GM12878 (cell line): ENCODE results near the gene TSPEAR.
A peak's percentile ranks its signal among the peaks of the same experiment; 100 is the strongest.
"Not testable (repeated sequence)": the region's sequence is repeated elsewhere in the genome, so short reads cannot be mapped to it uniquely, and the experiment has no call there.

ENCODE experiments used
- CEBPZ ChIP-seq: fragments of 150-350 bp; IDR thresholded peaks from 2 replicates; pipeline ENCODE4 v1.6.1; 2016; ENCODE audit warnings: low read depth, low read length
- CHD4 ChIP-seq: fragments of 200-600 bp; sonication (generic); IDR thresholded peaks from 2 replicates; pipeline ENCODE4 v1.6.1; 2016; ENCODE audit warnings: mild to moderate bottlenecking
- CTCF ChIP-seq, 3 experiments: IDR thresholded peaks in 2 of 3; conservative IDR thresholded peaks in 1 of 3; 2 replicates each; pipeline ENCODE4 v1.5.1; 2011; ENCODE audit warnings: low read depth in 3 of 3, low read length in 3 of 3, mild to moderate bottlenecking in 3 of 3, control low read depth in 2 of 3, moderate library complexity in 2 of 3, inconsistent platforms in 1 of 3, mixed read lengths in 1 of 3; ENCODE audit not compliant: control insufficient read depth in 2 of 3, insufficient read depth in 1 of 3; ENCODE audit errors: extremely low read depth in 1 of 3
- CUX1 ChIP-seq: IDR thresholded peaks from 2 replicates; pipeline ENCODE4 v1.6.1; 2012; ENCODE audit warnings: improper control_type of control experiment, low read depth, low read length; ENCODE audit not compliant: insufficient replicate concordance
- EP300 ChIP-seq, 2 experiments: fragments of 150-350 bp in 1 of 2; IDR thresholded peaks; 2 replicates each; pipeline ENCODE4 v1.6.1; 2011 to 2012; ENCODE audit warnings: low read depth in 2 of 2, low read length in 2 of 2, borderline replicate concordance in 1 of 2, improper control_type of control experiment in 1 of 2, inconsistent platforms in 1 of 2; ENCODE audit not compliant: control insufficient read depth in 1 of 2
- EZH2 ChIP-seq: IDR thresholded peaks from 2 replicates; pipeline ENCODE4 v1.6.1; 2012; ENCODE audit warnings: low read depth, mild to moderate bottlenecking, control low read depth, inconsistent platforms, low read length, borderline replicate concordance; ENCODE audit not compliant: control insufficient read depth
- FOXM1 ChIP-seq: IDR thresholded peaks from 2 replicates; pipeline ENCODE4 v1.6.1; 2012; ENCODE audit warnings: low read depth, mild to moderate bottlenecking, inconsistent platforms, low read length, moderate library complexity
- NFXL1 ChIP-seq: fragments of 450-650 bp; IDR thresholded peaks from 2 replicates; pipeline ENCODE4 v1.6.1; 2017; ENCODE audit warnings: antibody characterized with exemption, mild to moderate bottlenecking, borderline replicate concordance
- NR2C2 ChIP-seq: IDR thresholded peaks from 2 replicates; pipeline ENCODE4 v1.6.1; 2011; ENCODE audit warnings: borderline replicate concordance, low read depth; ENCODE audit not compliant: control insufficient read depth, insufficient read length
- RELA ChIP-seq: fragments of 450-650 bp; IDR thresholded peaks from 2 replicates; pipeline ENCODE4 v1.8.0; 2014; ENCODE audit warnings: borderline replicate concordance; ENCODE audit not compliant: partially characterized antibody
- REST ChIP-seq: IDR thresholded peaks from 2 replicates; pipeline ENCODE4 v1.6.1; 2012; ENCODE audit warnings: mild to moderate bottlenecking, low read depth, low read length
- RFX5 ChIP-seq: IDR thresholded peaks from 2 replicates; pipeline ENCODE4 v1.6.1; 2011; ENCODE audit warnings: low read depth, low read length, improper control_type of control experiment
- ZZZ3 ChIP-seq: IDR thresholded peaks from 2 replicates; pipeline ENCODE4 v1.6.1; 2011; ENCODE audit warnings: low read depth; ENCODE audit not compliant: control insufficient read depth, insufficient read length

DNA sequence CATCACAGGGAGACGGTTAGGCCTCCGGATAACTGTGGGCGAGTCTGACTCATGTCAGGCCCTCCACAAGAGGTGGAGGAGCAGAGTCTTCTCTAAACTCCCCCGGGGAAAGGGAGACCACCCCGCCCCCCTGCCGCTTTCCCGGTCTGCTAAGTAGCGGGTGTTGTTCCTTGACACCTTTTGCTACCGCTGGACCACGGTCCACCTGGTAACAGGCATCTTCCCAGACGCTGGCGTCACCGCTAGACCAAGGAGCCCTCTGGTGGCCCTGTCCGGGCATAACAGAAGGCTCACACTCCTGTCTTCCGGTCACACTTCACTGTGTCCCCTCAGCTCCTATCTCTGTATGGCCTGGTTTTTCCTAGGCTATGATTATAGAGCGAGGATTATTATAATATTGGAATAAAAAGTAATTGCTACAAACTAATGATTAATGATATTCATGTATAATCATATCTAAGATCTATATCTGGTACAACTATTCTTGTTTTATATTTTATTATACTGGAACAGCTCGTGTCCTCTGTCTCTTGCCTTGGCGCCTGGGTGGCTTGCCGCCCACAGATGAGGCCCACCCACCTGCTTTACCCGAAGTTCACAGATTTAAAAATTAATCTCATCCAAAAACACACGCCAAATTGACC, 231.7 kb downstream of the TSPEAR start:
- peak; percentile 41 to 64 (median 49) for TF ChIP-seq CTCF (IDR thresholded peaks at IDR 0.05 in 2 of 3, conservative IDR thresholded peaks at IDR 0.05 in 1 of 3; ENCODE audit: control insufficient read depth in 2 of 3, extremely low read depth in 1 of 3, insufficient read depth in 1 of 3, low read depth in 3 of 3, low read length in 3 of 3)
- not testable (repeated sequence) for TF ChIP-seq CUX1; RELA; RFX5; CHD4; ZZZ3; FOXM1; REST; NR2C2; EZH2; NFXL1; EP300 (IDR thresholded peaks at IDR 0.05; ENCODE audit: borderline replicate concordance in 1 of 2, control insufficient read depth in 1 of 2, low read depth in 2 of 2, low read length in 2 of 2); CEBPZ
